H1 (cell line): ENCODE data around the gene ANKFN1. TPM values are rescaled to one million over a fixed set of nuclear protein-coding genes. Genes with fewer than 3 reads are reported as not detected.

Experiments
- CTCF ChIA-PET: fragments of 300-600 bp; sonication (Branson Sonifier 250); formaldehyde crosslinking; loops from one replicate; lab custom pipeline; 2021; ENCODE audit not compliant: partially characterized antibody; lab: Charles Lee
- POLR2A ChIA-PET: fragments of 300-600 bp; sonication (Branson Sonifier 250); formaldehyde crosslinking; loops from one replicate; lab custom pipeline; 2021; ENCODE audit warnings: inconsistent platforms; ENCODE audit not compliant: partially characterized antibody; lab: Charles Lee
- DNase-seq, 2 experiments: peaks; one replicate each; pipeline versions ENCODE4 v3.0.0 to v3.0.0-alpha.2; 2010 to 2022; ENCODE audit warnings: low spot score in 2 of 2, low read depth in 1 of 2, mixed read lengths in 1 of 2
- FAIRE-seq: peaks from 2 replicates; lab custom pipeline; 2011; peaks lifted over from hg19 to GRCh38; lab: Jason Lieb, UNC
- H2AFZ ChIP-seq: 2 replicates; pipeline ENCODE4 v1.8.1; 2012; ENCODE audit warnings: low read length, inconsistent platforms
- H2AK5ac ChIP-seq: 2 replicates; pipeline ENCODE4 v1.6.1; 2013; ENCODE audit warnings: low read depth, low read length
- H2BK120ac ChIP-seq: replicated peaks from 2 replicates; pipeline ENCODE3; 2013; ENCODE audit warnings: low read depth, low read length, inconsistent platforms
- H2BK12ac ChIP-seq: 2 replicates; pipeline ENCODE4 v1.6.1; 2013; ENCODE audit warnings: low read depth, low read length
- H2BK15ac ChIP-seq: 2 replicates; pipeline ENCODE4 v1.6.1; 2013; ENCODE audit warnings: low read length
- H2BK20ac ChIP-seq: 2 replicates; pipeline ENCODE4 v1.6.1; 2013; ENCODE audit warnings: low read length
- H2BK5ac ChIP-seq: 2 replicates; pipeline ENCODE4 v1.6.1; 2013; ENCODE audit warnings: low read depth, low read length
- H3K14ac ChIP-seq: 2 replicates; pipeline ENCODE4 v1.6.1; 2013; ENCODE audit warnings: inconsistent platforms; ENCODE audit not compliant: insufficient read length
- H3K18ac ChIP-seq: 2 replicates; pipeline ENCODE4 v1.6.1; 2013; ENCODE audit warnings: low read length; ENCODE audit errors: extremely low read depth
- H3K23ac ChIP-seq: 2 replicates; pipeline ENCODE4 v1.6.1; 2013; ENCODE audit warnings: inconsistent platforms; ENCODE audit not compliant: insufficient read length
- H3K23me2 ChIP-seq: 2 replicates; pipeline ENCODE4 v1.6.1; 2013; ENCODE audit warnings: low read depth, low read length
- H3K27ac ChIP-seq: 2 replicates; pipeline ENCODE4 v1.6.1; 2011; ENCODE audit warnings: low read depth, low read length, inconsistent platforms
- H3K27me3 ChIP-seq, 4 experiments: replicated peaks in 1 of 4; 1 replicate in 1 of 4; 2 replicates in 3 of 4; pipeline versions ENCODE4 v1.6.1 to v1.8.1; 2011 to 2013; ENCODE audit warnings: low read length in 3 of 4, mild to moderate bottlenecking in 3 of 4, inconsistent platforms in 2 of 4, mixed read lengths in 2 of 4, moderate library complexity in 1 of 4; ENCODE audit not compliant: control insufficient read depth in 3 of 4, insufficient read depth in 3 of 4; ENCODE audit errors: extremely low read depth in 1 of 4
- H3K36me3 ChIP-seq, 4 experiments: 2 replicates each; pipeline versions ENCODE4 v1.6.1 to v1.8.1; 2011 to 2013; ENCODE audit warnings: mild to moderate bottlenecking in 4 of 4, low read length in 3 of 4, moderate library complexity in 2 of 4, control low read depth in 1 of 4, inconsistent platforms in 1 of 4; ENCODE audit not compliant: insufficient read depth in 4 of 4, control insufficient read depth in 2 of 4
- H3K4ac ChIP-seq: replicated peaks from 2 replicates; pipeline ENCODE3; 2013; ENCODE audit warnings: low read length, low read depth, mixed read lengths, inconsistent platforms; ENCODE audit not compliant: insufficient read length
- H3K4me1 ChIP-seq, 4 experiments: replicated peaks in 1 of 4; 1 replicate in 1 of 4; 2 replicates in 3 of 4; pipeline versions ENCODE4 v1.6.1 to v1.8.1; 2011 to 2013; ENCODE audit warnings: low read length in 3 of 4, inconsistent platforms in 2 of 4, mixed read lengths in 1 of 4; ENCODE audit not compliant: insufficient read depth in 4 of 4, control insufficient read depth in 3 of 4
- H3K4me2 ChIP-seq, 2 experiments: 2 replicates each; pipeline versions ENCODE4 v1.6.1 to v1.8.1; 2011 to 2013; ENCODE audit warnings: low read depth in 2 of 2, low read length in 2 of 2, control low read depth in 1 of 2, inconsistent platforms in 1 of 2, mild to moderate bottlenecking in 1 of 2; ENCODE audit not compliant: insufficient read depth in 1 of 2
- H3K4me3 ChIP-seq, 4 experiments: fragments of 200-600, 300-600 bp in 1 of 4; sonication (generic), shearing (Covaris generic), sonication (Bioruptor Twin) in 1 of 4; 2 replicates each; pipeline versions ENCODE4 v1.5.1 to v1.8.1; 2011 to 2016; ENCODE audit warnings: low read length in 4 of 4, low read depth in 3 of 4, control low read depth in 2 of 4, inconsistent platforms in 2 of 4, mild to moderate bottlenecking in 2 of 4, mixed read lengths in 1 of 4, moderate library complexity in 1 of 4; ENCODE audit not compliant: insufficient read depth in 2 of 4; ENCODE audit errors: extremely low read depth in 1 of 4
- H3K56ac ChIP-seq: replicated peaks from 2 replicates; pipeline ENCODE3; 2013; ENCODE audit warnings: low read depth, mild to moderate bottlenecking, mixed read lengths, low read length, inconsistent platforms; ENCODE audit not compliant: insufficient read length
- H3K79me1 ChIP-seq: 2 replicates; pipeline ENCODE4 v1.6.1; 2013; ENCODE audit warnings: low read depth, low read length, control low read depth
- H3K79me2 ChIP-seq, 2 experiments: 2 replicates each; pipeline versions ENCODE4 v1.6.1 to v1.8.1; 2012 to 2013; ENCODE audit warnings: low read length in 2 of 2, mild to moderate bottlenecking in 2 of 2, inconsistent platforms in 1 of 2; ENCODE audit not compliant: insufficient read depth in 2 of 2, control insufficient read depth in 1 of 2
- H3K9ac ChIP-seq, 4 experiments: replicated peaks in 1 of 4; 1 replicate in 1 of 4; 2 replicates in 3 of 4; pipeline versions ENCODE4 v1.6.1 to v1.8.1; 2011 to 2013; ENCODE audit warnings: low read depth in 3 of 4, low read length in 3 of 4, control low read depth in 2 of 4, mild to moderate bottlenecking in 2 of 4, moderate library complexity in 2 of 4, inconsistent platforms in 1 of 4; ENCODE audit errors: extremely low read depth in 1 of 4
- H3K9me3 ChIP-seq, 2 experiments: 2 replicates each; pipeline versions ENCODE4 v1.6.1 to v1.8.1; 2012 to 2013; ENCODE audit warnings: mild to moderate bottlenecking in 2 of 2, moderate library complexity in 2 of 2, control low read depth in 1 of 2, inconsistent platforms in 1 of 2, low read depth in 1 of 2, low read length in 1 of 2, mixed read lengths in 1 of 2; ENCODE audit not compliant: insufficient read depth in 2 of 2
- H4K20me1 ChIP-seq, 2 experiments: replicated peaks in 1 of 2; 2 replicates each; pipeline versions ENCODE3 to v1.8.1; 2011 to 2013; ENCODE audit warnings: inconsistent platforms in 2 of 2, low read length in 2 of 2, mild to moderate bottlenecking in 1 of 2; ENCODE audit not compliant: insufficient read depth in 2 of 2, control insufficient read depth in 1 of 2
- H4K5ac ChIP-seq: 2 replicates; pipeline ENCODE4 v1.6.1; 2013; ENCODE audit warnings: low read length, low read depth, mixed read lengths, inconsistent platforms; ENCODE audit not compliant: insufficient read length
- H4K8ac ChIP-seq: 2 replicates; pipeline ENCODE4 v1.8.0; 2013; ENCODE audit warnings: mild to moderate bottlenecking, moderate library complexity, low read length, inconsistent platforms; ENCODE audit not compliant: insufficient read depth; ENCODE audit errors: extremely low read depth
- H4K91ac ChIP-seq: replicated peaks from 2 replicates; pipeline ENCODE3; 2013; ENCODE audit warnings: low read length, mixed read lengths, inconsistent platforms; ENCODE audit not compliant: insufficient read length
- ATF2 ChIP-seq: IDR thresholded peaks from 2 replicates; pipeline ENCODE4 v1.6.1; 2012; ENCODE audit warnings: low read length, inconsistent platforms
- ATF3 ChIP-seq: IDR thresholded peaks from 2 replicates; pipeline ENCODE4 v1.6.1; 2011; ENCODE audit warnings: low read depth, mild to moderate bottlenecking, low read length; ENCODE audit not compliant: insufficient read depth
- BACH1 ChIP-seq: IDR thresholded peaks from 2 replicates; pipeline ENCODE4 v1.6.1; 2012; ENCODE audit warnings: low read length, improper control_type of control experiment
- CBX8 ChIP-seq: fragments of 300-800, 300-1000 bp; sonication (generic); IDR thresholded peaks from 2 replicates; pipeline ENCODE4 v1.7.1; 2016; ENCODE audit warnings: low read depth, low read length, borderline replicate concordance
- EZH2 ChIP-seq: fragments of 200-600 bp; sonication (generic); IDR thresholded peaks from 2 replicates; pipeline ENCODE4 v1.7.1; 2012; ENCODE audit warnings: low read depth, mild to moderate bottlenecking, moderate library complexity, low read length, inconsistent platforms; ENCODE audit not compliant: severe bottlenecking
- KDM4A ChIP-seq: IDR thresholded peaks from one replicate; pipeline ENCODE4 v1.7.1; 2012; ENCODE audit warnings: low read depth, mild to moderate bottlenecking, moderate library complexity, low read length, inconsistent platforms; ENCODE audit not compliant: severe bottlenecking
- KDM5A ChIP-seq: fragments of 200-600 bp; IDR thresholded peaks from 2 replicates; pipeline ENCODE4 v1.7.1; 2012; ENCODE audit warnings: mild to moderate bottlenecking, low read length, inconsistent platforms, mixed read lengths
- NRF1 ChIP-seq: IDR thresholded peaks from 2 replicates; pipeline ENCODE4 v1.6.1; 2011; ENCODE audit warnings: mild to moderate bottlenecking, low read depth, low read length, improper control_type of control experiment
- POU5F1 ChIP-seq: IDR thresholded peaks from 2 replicates; pipeline ENCODE4 v1.6.1; 2011; ENCODE audit warnings: low read depth, mild to moderate bottlenecking, low read length, moderate library complexity
- RAD21 ChIP-seq, 2 experiments: IDR thresholded peaks in 1 of 2; conservative IDR thresholded peaks in 1 of 2; 2 replicates each; pipeline ENCODE4 v1.6.1; 2011; ENCODE audit warnings: low read depth in 2 of 2, low read length in 2 of 2, improper control_type of control experiment in 1 of 2, inconsistent platforms in 1 of 2, mild to moderate bottlenecking in 1 of 2, moderate library complexity in 1 of 2
- SIRT6 ChIP-seq: IDR thresholded peaks from one replicate; pipeline ENCODE4 v1.7.1; 2012; ENCODE audit warnings: low read length, inconsistent platforms
- SRF ChIP-seq: IDR thresholded peaks from 2 replicates; pipeline ENCODE4 v1.6.1; 2011; ENCODE audit warnings: mild to moderate bottlenecking, low read depth, low read length, moderate library complexity
- WGBS, 2 experiments: shearing (Covaris generic) in 1 of 2; methylation state at CpG; one replicate each; pipeline versions ENCODE4 v1.1.6 to v1.1.7; 2013 to 2015; ENCODE audit warnings: low lambda C conversion rate in 2 of 2, mixed read lengths in 2 of 2, inconsistent platforms in 1 of 2, low coverage in 1 of 2, missing lambda C conversion rate in 1 of 2; ENCODE audit not compliant: insufficient replicate concordance in 2 of 2, insufficient coverage in 1 of 2, insufficient read length in 1 of 2; ENCODE audit errors: extremely low coverage in 1 of 2, missing lambda C conversion rate in 1 of 2; 5-methylcytosine and 5-hydroxymethylcytosine counted together
- polyA plus RNA-seq, 7 experiments: library from polyadenylated mRNA; depleted of rRNA in 3 of 7; stranded (reverse) in 5 of 7; unstranded in 2 of 7; fragments of >200 nt in 5 of 7; fragments of 200-250 nt in 2 of 7; gene quantifications; 1 replicate in 5 of 7; 2 replicates in 1 of 7; 4 replicates in 1 of 7; pipeline versions ENCODE4 v1.2.1 to v1.2.3, GENCODE V29; 2011 to 2013; ENCODE audit warnings: missing spikeins in 2 of 7, mixed read lengths in 2 of 7
- total RNA-seq: library from RNA; stranded (reverse); fragmentation: NEBNext Ultra II Directional; extraction: Animal tissue kit (Norgen Biotek cat#: 25700); gene quantifications from 2 replicates; pipeline ENCODE4 v1.2.1, GENCODE V29; 2021

ANKFN1 gene
- total and polyA plus RNA-seq, 2 of the 8 experiments (the other 6 are each of a cell fraction or from before 2014, with no cell fraction given), result not detected

- H4K8ac ChIP-seq, result no peak overlapping the region
- no peak overlapping the region for H3K56ac ChIP-seq
- peaks cover 0 to 2% (median 0%) of the 10 kb centered on the region in 4 experiments; a peak in 1 of 7 replicates for H3K4me1 ChIP-seq
- H2BK20ac ChIP-seq, result no peak overlapping the region
- H2BK5ac ChIP-seq, result no peak overlapping the region
- H3K79me1 ChIP-seq, result no peaks in the 10 kb centered on the region
- H3K27ac ChIP-seq, result no peak overlapping the region
- no peaks in the 10 kb centered on the region for H4K20me1 ChIP-seq
- H4K5ac ChIP-seq, result no peak overlapping the region
- no peak overlapping the region for H2AK5ac ChIP-seq
- CTCF ChIA-PET, result interaction anchor here (0.6 to 1.3 kb wide), 2 partner anchors 36 to 133 kb away, joined by 3 read pairs; no protein-coding TSS in a partner anchor
- no peaks in the 10 kb centered on the region for H3K36me3 ChIP-seq
- H3K9me3 ChIP-seq, result no peaks in the 10 kb centered on the region
- H3K4ac ChIP-seq, result no peak overlapping the region
- no peak overlapping the region for H3K23ac ChIP-seq
- H2BK12ac ChIP-seq, result no peak overlapping the region
- H3K18ac ChIP-seq, result no peak overlapping the region
- no peak overlapping the region for H2AFZ ChIP-seq
- FAIRE-seq (no peak), DNase-seq (no peak)
- H3K4me2 ChIP-seq, result no peak overlapping the region
- H3K9ac ChIP-seq, result no peak overlapping the region
- H3K23me2 ChIP-seq, result no peaks in the 10 kb centered on the region
- POLR2A ChIA-PET, result no interaction called here
- H3K4me3 ChIP-seq, result no peak overlapping the region
- H2BK15ac ChIP-seq, result no peak overlapping the region
- no peak overlapping the region for H2BK120ac ChIP-seq
- H3K27me3 ChIP-seq, result no peaks in the 10 kb centered on the region
- WGBS, 2 experiments, result 47% methylated on average over 3 of the region's 3 CpGs; no CpG with 5 or more reads in 1 of the 2 experiments
- no peak overlapping the region for H3K14ac ChIP-seq
- no peaks in the 10 kb centered on the region for H3K79me2 ChIP-seq
- no peak overlapping the region for H4K91ac ChIP-seq
- TF ChIP-seq EZH2 (no peak), BACH1 (no peak), POU5F1 (no peak), ATF3 (no peak), SRF (no peak), KDM5A (no peak), SIRT6 (no peak), RAD21 (IDR thresholded peaks at IDR 0.05 in 1 of 2, conservative IDR thresholded peaks at IDR 0.05 in 1 of 2; ENCODE audit: low read depth in 2 of 2, low read length in 2 of 2) (no peak), NRF1 (no peak), CBX8 (no peak), KDM4A (no peak), ATF2 (no peak)
Measured at GRCh38 chr17:56441308-56441707, 288.0 kb downstream of the ANKFN1 start.
